HG03060 (cell line): ENCODE data around the gene C7orf25.
"Not testable (repeated sequence)": the region's sequence is repeated elsewhere in the genome, so short reads cannot be mapped to it uniquely, and the experiment has no call there.

Experiments
- ATAC-seq: cut with Tn5 transposase; IDR thresholded peaks from one replicate; pipeline ENCODE4 v1.9.1; 2021; ENCODE audit warnings: low read depth, moderate number of reproducible peaks; ENCODE audit not compliant: unreplicated experiment

The C7orf25 gene

GRCh38 chr7:42930889-42931288 lies 19.0 kb upstream of the C7orf25 start:
- ATAC-seq = no peak

GRCh38 chr7:42929449-42929848 lies 17.6 kb upstream of the C7orf25 start:
- no peak for ATAC-seq

GRCh38 chr7:42928754-42929153 lies 16.9 kb upstream of the C7orf25 start:
- no peak for ATAC-seq

- no peak for ATAC-seq
Measured at GRCh38 chr7:42926204-42926603, 14.3 kb upstream of the C7orf25 start.

GRCh38 chr7:42925630-42926029 lies 13.8 kb upstream of the C7orf25 start:
- no peak for ATAC-seq

- no peak for ATAC-seq
Measured at GRCh38 chr7:42924223-42924838, 12.5 kb upstream of the C7orf25 start.

GRCh38 chr7:42922017-42922753 lies 10.3 kb upstream of the C7orf25 start:
- no peak for ATAC-seq

GRCh38 chr7:42915356-42915755 lies 3.5 kb upstream of the C7orf25 start:
- ATAC-seq = no peak

- ATAC-seq = no peak
Measured at GRCh38 chr7:42914421-42915045, 2.7 kb upstream of the C7orf25 start.

- no peak for ATAC-seq
Measured at GRCh38 chr7:42914009-42914408, 2.1 kb upstream of the C7orf25 start.

GRCh38 chr7:42913591-42913990 lies 1.7 kb upstream of the C7orf25 start:
- no peak for ATAC-seq

- no peak for ATAC-seq
Measured at GRCh38 chr7:42910306-42910705, 1.6 kb downstream of the C7orf25 start.

GRCh38 chr7:42907316-42907715 lies 4.6 kb downstream of the C7orf25 start:
- no peak for ATAC-seq

GRCh38 chr7:42906181-42906580 lies 5.7 kb downstream of the C7orf25 start:
- no peak for ATAC-seq

GRCh38 chr7:42902331-42902730 lies 9.5 kb downstream of the C7orf25 start:
- ATAC-seq = no peak

- ATAC-seq = no peak
Measured at GRCh38 chr7:42900842-42901241, 11.0 kb downstream of the C7orf25 start.

GRCh38 chr7:42893346-42894240 lies 18.3 kb downstream of the C7orf25 start:
- ATAC-seq = no peak

GRCh38 chr7:42886893-42887505 lies 24.9 kb downstream of the C7orf25 start:
- ATAC-seq = no peak

GRCh38 chr7:42886129-42886528 lies 25.7 kb downstream of the C7orf25 start:
- no peak for ATAC-seq

- not testable (repeated sequence) for ATAC-seq
Measured at GRCh38 chr7:42885183-42885582, 26.7 kb downstream of the C7orf25 start.
